ENCODE measurements around the gene ATXN2.

DNA sequence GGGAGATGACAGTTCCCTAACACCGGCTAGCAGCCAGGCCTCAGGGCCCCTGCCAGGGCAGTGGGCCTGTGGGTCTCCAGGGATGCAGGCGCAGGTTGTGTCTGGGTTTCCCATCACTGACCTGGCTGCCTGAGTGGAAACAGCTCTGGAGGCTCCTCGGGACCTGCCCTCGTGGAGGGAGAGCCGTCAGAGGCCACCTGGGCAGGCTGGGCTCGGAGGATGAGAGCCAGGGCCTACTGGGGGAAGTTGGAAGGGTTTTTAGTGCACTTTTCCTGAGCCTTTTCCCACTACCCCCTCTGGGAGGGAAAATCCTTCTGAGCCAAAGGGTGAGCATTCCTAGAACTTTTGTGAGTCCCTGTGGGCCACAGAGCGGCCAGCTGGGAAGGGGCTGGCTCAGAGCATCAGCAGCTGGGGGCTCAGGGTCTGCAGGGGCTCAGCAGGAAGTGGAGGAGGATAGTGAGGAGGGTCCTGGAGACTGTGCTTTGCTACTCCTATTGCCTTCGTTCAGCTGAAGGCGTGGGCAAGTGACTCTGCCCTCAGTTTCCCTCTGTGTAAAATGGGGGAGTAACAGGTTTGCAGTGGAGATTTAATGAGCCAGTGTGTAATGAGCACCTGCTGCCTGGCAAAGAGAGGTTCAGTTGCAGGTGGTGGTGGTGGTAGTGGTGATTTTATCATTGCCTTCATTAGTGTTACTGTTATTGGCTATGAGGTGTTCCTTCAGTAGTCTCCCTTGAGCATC lies 191.6 kb downstream of the ATXN2 start:
- TF ChIP-seq CTCF (IDR thresholded peaks at IDR 0.05) (no peak), POLR2A (IDR thresholded peaks at IDR 0.05) (no peak)
